ENCODE results near the gene FEM1B. TPM values are rescaled to one million over a fixed set of nuclear protein-coding genes. Genes with fewer than 3 reads are reported as not detected.

The FEM1B gene
- total RNA-seq, 1 donor from 2014 or later, result 73.5 TPM

GRCh38 chr15:68268405-68268804 lies 9.1 kb upstream of the FEM1B start:
- Histone ChIP-seq H3K36me3 (ENCODE audit: control insufficient read depth, insufficient read depth, low read length) (no peaks in the 10 kb centered on the region), H3K27me3 (ENCODE audit: control insufficient read depth, insufficient read depth, low read length) (no peaks in the 10 kb centered on the region), H3K4me3 (ENCODE audit: low read depth, low read length) (no peak overlapping the region)
- TF ChIP-seq CTCF (IDR thresholded peaks at IDR 0.05; ENCODE audit: insufficient read depth, low read length, severe bottlenecking), result no peak
- no peak for FAIRE-seq
- DNase-seq (ENCODE audit: low read depth), result peak; percentile 96

- no peak for TF ChIP-seq CTCF (IDR thresholded peaks at IDR 0.05; ENCODE audit: insufficient read depth, low read length, severe bottlenecking)
- no peak overlapping the region for H3K4me3 ChIP-seq (ENCODE audit: low read depth, low read length)
- peak; percentile 100 for DNase-seq (ENCODE audit: low read depth)
- no peaks in the 10 kb centered on the region for H3K27me3 ChIP-seq (ENCODE audit: control insufficient read depth, insufficient read depth, low read length)
- H3K36me3 ChIP-seq (ENCODE audit: control insufficient read depth, insufficient read depth, low read length), result no peaks in the 10 kb centered on the region
- FAIRE-seq, result peak; percentile 100
These were observed 5.6 kb upstream of the FEM1B start for GRCh38 chr15:68271854-68272471.

GRCh38 chr15:68272721-68273271 lies 4.7 kb upstream of the FEM1B start:
- Histone ChIP-seq H3K4me3 (ENCODE audit: low read depth, low read length) (no peak overlapping the region), H3K27me3 (ENCODE audit: control insufficient read depth, insufficient read depth, low read length) (no peaks in the 10 kb centered on the region), H3K36me3 (ENCODE audit: control insufficient read depth, insufficient read depth, low read length) (no peaks in the 10 kb centered on the region)
- no peak for TF ChIP-seq CTCF (IDR thresholded peaks at IDR 0.05; ENCODE audit: insufficient read depth, low read length, severe bottlenecking)
- DNase-seq (ENCODE audit: low read depth), result peak; percentile 100
- FAIRE-seq, result peak; percentile 86

GRCh38 chr15:68274201-68274848 lies 3.2 kb upstream of the FEM1B start:
- no peak for DNase-seq (ENCODE audit: low read depth)
- Histone ChIP-seq H3K4me3 (ENCODE audit: low read depth, low read length) (no peak overlapping the region), H3K27me3 (ENCODE audit: control insufficient read depth, insufficient read depth, low read length) (no peaks in the 10 kb centered on the region), H3K36me3 (ENCODE audit: control insufficient read depth, insufficient read depth, low read length) (no peaks in the 10 kb centered on the region)
- TF ChIP-seq CTCF (IDR thresholded peaks at IDR 0.05; ENCODE audit: insufficient read depth, low read length, severe bottlenecking), result no peak
- FAIRE-seq, result no peak

- H3K4me3 ChIP-seq (ENCODE audit: low read depth, low read length), result no peak overlapping the region
- H3K36me3 ChIP-seq (ENCODE audit: control insufficient read depth, insufficient read depth, low read length), result no peaks in the 10 kb centered on the region
- FAIRE-seq (no peak), DNase-seq (ENCODE audit: low read depth) (peak; percentile 95)
- no peaks in the 10 kb centered on the region for H3K27me3 ChIP-seq (ENCODE audit: control insufficient read depth, insufficient read depth, low read length)
- no peak for TF ChIP-seq CTCF (IDR thresholded peaks at IDR 0.05; ENCODE audit: insufficient read depth, low read length, severe bottlenecking)
These were observed 2.3 kb upstream of the FEM1B start for GRCh38 chr15:68275165-68275746.

Data from bronchial epithelial cell (primary cell).